Measurements from ENCODE around the gene HELZ.

- TF ChIP-seq CTCF (IDR thresholded peaks at IDR 0.05 in 8 of 11, conservative IDR thresholded peaks at IDR 0.05 in 3 of 11) (no peak), POLR2A (IDR thresholded peaks at IDR 0.05) (no peak), POLR2AphosphoS5 (IDR thresholded peaks at IDR 0.05) (no peak)
Measured at GRCh38 chr17:67058036-67058435, 187.0 kb downstream of the HELZ start.
